PC-3 (cell line): Measurements from ENCODE around the gene MEF2C. TPM values are rescaled to one million over a fixed set of nuclear protein-coding genes. Genes with fewer than 3 reads are reported as not detected.

Experiments
- ATAC-seq: fragments of 200-7000 bp; cut with Tn5 transposase; 2 replicates; pipeline ENCODE4 v1.9.1; 2020; ENCODE audit warnings: mild to moderate bottlenecking, moderate library complexity
- BruUV-seq: library from RNA; stranded (reverse); fragments of 400-500 nt; replicated peaks from 2 replicates; lab custom pipeline; 2021; lab: Mats Ljungman, UMichigan
- CTCF ChIA-PET: fragments of 300-600 bp; sonication (Branson Sonifier 250); formaldehyde crosslinking; loops from one replicate; lab custom pipeline; 2022; ENCODE audit warnings: antibody characterized with exemption; lab: Charles Lee
- POLR2A ChIA-PET: fragments of 300-600 bp; sonication (Branson Sonifier 250); formaldehyde crosslinking; loops from one replicate; lab custom pipeline; 2022; ENCODE audit warnings: antibody characterized with exemption; ENCODE audit not compliant: unreplicated experiment; lab: Charles Lee
- DNase-seq: peaks from one replicate; pipeline ENCODE4 v3.0.0-alpha.2; 2015
- H2AFZ ChIP-seq: fragments of 300-600 bp; sonication (generic); 2 replicates; pipeline ENCODE4 v1.6.0; 2016; ENCODE audit warnings: antibody characterized with exemption, low read length
- H3F3A ChIP-seq: fragments of 300-600 bp; sonication (generic); one replicate; pipeline ENCODE4 v1.6.0; 2017; ENCODE audit warnings: antibody characterized with exemption, low read length, control low read depth, mild to moderate bottlenecking; ENCODE audit not compliant: unreplicated experiment
- H3K27ac ChIP-seq: fragments of 300-600 bp; sonication (generic); 2 replicates; pipeline ENCODE4 v1.5.1; 2016; ENCODE audit warnings: mild to moderate bottlenecking, low read length
- H3K27me3 ChIP-seq: fragments of 300-600 bp; sonication (generic); 2 replicates; pipeline ENCODE4 v1.6.1; 2016; ENCODE audit warnings: low read length, mixed read lengths
- H3K36me3 ChIP-seq: fragments of 300-600 bp; sonication (generic); 2 replicates; pipeline ENCODE4 v1.6.1; 2016; ENCODE audit warnings: low read depth, mixed run types, low read length, mixed read lengths
- H3K4me1 ChIP-seq: fragments of 300-600 bp; sonication (generic); 2 replicates; pipeline ENCODE4 v1.5.1; 2016; ENCODE audit warnings: low read length; ENCODE audit not compliant: insufficient read depth
- H3K4me2 ChIP-seq: fragments of 300-600 bp; sonication (generic); 2 replicates; pipeline ENCODE4 v1.6.0; 2016; ENCODE audit warnings: low read length
- H3K4me3 ChIP-seq: fragments of 300-600 bp; sonication (generic); 2 replicates; pipeline ENCODE4 v1.5.1; 2016; ENCODE audit warnings: mild to moderate bottlenecking, low read length, mixed read lengths
- H3K79me2 ChIP-seq: fragments of 300-600 bp; sonication (generic); 2 replicates; pipeline ENCODE4 v1.6.1; 2017; ENCODE audit warnings: low read length, mixed read lengths
- H3K9ac ChIP-seq: fragments of 300-600 bp; sonication (generic); 2 replicates; pipeline ENCODE4 v1.6.0; 2016; ENCODE audit warnings: mild to moderate bottlenecking, low read length
- H3K9me2 ChIP-seq: fragments of 300-600 bp; sonication (generic); replicated peaks from 2 replicates; pipeline ENCODE4 v1.6.1; 2016; ENCODE audit warnings: mixed run types, low read length, mixed read lengths
- H3K9me3 ChIP-seq: fragments of 300-600 bp; sonication (generic); 2 replicates; pipeline ENCODE4 v1.6.1; 2016; ENCODE audit warnings: low read length, mixed read lengths
- H4K20me1 ChIP-seq: fragments of 300-600 bp; sonication (generic); 2 replicates; pipeline ENCODE4 v1.6.1; 2016; ENCODE audit warnings: low read length, mixed read lengths
- CTCF ChIP-seq: fragments of 300-600 bp; sonication (generic); conservative IDR thresholded peaks from 2 replicates; pipeline ENCODE4 v1.5.1; 2017; ENCODE audit warnings: antibody characterized with exemption, low read depth, mild to moderate bottlenecking, low read length
- EZH2 ChIP-seq: fragments of 300-600 bp; sonication (generic); IDR thresholded peaks from one replicate; pipeline ENCODE4 v1.6.1; 2017; ENCODE audit warnings: antibody characterized with exemption, mild to moderate bottlenecking, low read length; ENCODE audit not compliant: unreplicated experiment
- EZH2phosphoT487 ChIP-seq: fragments of 300-600 bp; sonication (generic); IDR thresholded peaks from 2 replicates; pipeline ENCODE4 v1.6.1; 2018; ENCODE audit warnings: mild to moderate bottlenecking, antibody characterized with exemption, low read length, borderline replicate concordance
- intact Hi-C: fragments of 100-400 bp; cut with micrococcal nuclease; formaldehyde crosslinking; loops from 2 replicates; pipeline ENCODE4 v1.9.0; 2023
- total RNA-seq: library from RNA; depleted of rRNA; stranded (reverse); fragments of >200 nt; gene quantifications from 2 replicates; pipeline ENCODE4 v1.2.3, GENCODE V29; 2014

Gene MEF2C
- total RNA-seq, 1 experiment from 2014 or later, result 8.0 TPM

- Histone ChIP-seq H3K27ac (no peak overlapping the region), H3K9ac (no peak overlapping the region), H3K79me2 (no peaks in the 10 kb centered on the region), H3K36me3 (no peaks in the 10 kb centered on the region), H3F3A (no peaks in the 10 kb centered on the region), H4K20me1 (no peaks in the 10 kb centered on the region), H3K4me2 (no peak overlapping the region), H3K9me2 (no peaks in the 10 kb centered on the region), H3K4me1 (0 out of 2 replicates have a peak, but pooled peaks cover 9% of the 10 kb centered on the region), H2AFZ (no peak overlapping the region), H3K27me3 (no peaks in the 10 kb centered on the region), H3K4me3 (no peak overlapping the region), H3K9me3 (no peaks in the 10 kb centered on the region)
- intact Hi-C loops, result loop anchor here (5.0 to 10.0 kb wide), 2 partner anchors 95 to 1453 kb away; no protein-coding TSS in a partner anchor
- TF ChIP-seq EZH2, result no peak
- no peak for TF ChIP-seq EZH2phosphoT487
- no peak for TF ChIP-seq CTCF
- DNase-seq (no peak), ATAC-seq (no peak)
- POLR2A ChIA-PET, result interaction anchor here (0.6 kb wide), 1 partner anchor 151 kb away, joined by 10 read pairs; the partner anchor contains the start of gene MEF2C
- CTCF ChIA-PET, result no interaction called here
- no TSS peak for BruUV-seq
These were observed 150.8 kb downstream of the MEF2C start for GRCh38 chr5:88732181-88732633.

- Histone ChIP-seq H3K9me2 (no peaks in the 10 kb centered on the region), H3K9ac (no peak overlapping the region), H3K36me3 (no peaks in the 10 kb centered on the region), H4K20me1 (no peaks in the 10 kb centered on the region), H3K4me2 (no peak overlapping the region), H3K9me3 (no peaks in the 10 kb centered on the region), H2AFZ (no peak overlapping the region), H3K27me3 (no peaks in the 10 kb centered on the region), H3K4me3 (no peak overlapping the region), H3F3A (no peaks in the 10 kb centered on the region), H3K27ac (no peak overlapping the region), H3K4me1 (0 out of 2 replicates have a peak, but pooled peaks cover 6% of the 10 kb centered on the region), H3K79me2 (no peaks in the 10 kb centered on the region)
- no peak; the same call in 1 of the 2 replicates for TF ChIP-seq CTCF
- TF ChIP-seq EZH2, result no peak
- no peak for TF ChIP-seq EZH2phosphoT487
- POLR2A ChIA-PET, result no interaction called here
- no TSS peak for BruUV-seq
- intact Hi-C loops, result loop anchor here (1.0 to 10.0 kb wide), 11 partner anchors 97 to 1705 kb away; no protein-coding TSS in a partner anchor
- DNase-seq (no peak), ATAC-seq (no peak)
- CTCF ChIA-PET, result interaction anchor here (0.6 to 0.7 kb wide), 4 partner anchors 143 to 1007 kb away, joined by 3 to 9 read pairs (median 3); no protein-coding TSS in a partner anchor
These were observed 153.2 kb downstream of the MEF2C start for GRCh38 chr5:88729829-88730182.
